Measurements from ENCODE around the gene IRAK2.

DNA sequence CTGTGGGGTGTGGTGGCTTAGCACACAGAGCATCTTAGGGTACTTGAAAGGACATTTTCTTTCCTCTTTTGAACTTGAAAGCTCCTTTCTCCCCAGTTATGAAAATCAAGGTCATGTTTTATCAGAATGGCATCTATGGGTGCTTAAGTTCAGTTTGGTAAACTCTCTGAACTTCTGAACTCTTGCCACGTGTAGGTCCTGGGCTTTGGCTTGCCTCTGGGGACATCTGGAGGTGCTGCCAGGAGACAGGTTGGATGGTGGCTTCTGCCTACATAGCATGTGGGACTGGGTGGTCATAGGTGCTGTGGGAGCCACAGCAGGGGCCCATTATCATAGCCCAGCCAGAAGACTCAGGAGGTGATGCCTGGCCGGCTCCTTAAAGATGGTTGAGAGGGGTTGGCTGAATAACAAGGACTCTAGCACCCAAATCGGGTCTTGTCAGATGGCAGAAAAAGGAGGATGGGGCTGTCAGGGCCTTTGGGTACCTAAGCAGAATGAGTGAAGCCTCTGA lies 112.5 kb downstream of the IRAK2 start:
- TF ChIP-seq POLR2AphosphoS5 (IDR thresholded peaks at IDR 0.05) (no peak), POLR2A (IDR thresholded peaks at IDR 0.05) (no peak)
- TF ChIP-seq, protein P1, sequence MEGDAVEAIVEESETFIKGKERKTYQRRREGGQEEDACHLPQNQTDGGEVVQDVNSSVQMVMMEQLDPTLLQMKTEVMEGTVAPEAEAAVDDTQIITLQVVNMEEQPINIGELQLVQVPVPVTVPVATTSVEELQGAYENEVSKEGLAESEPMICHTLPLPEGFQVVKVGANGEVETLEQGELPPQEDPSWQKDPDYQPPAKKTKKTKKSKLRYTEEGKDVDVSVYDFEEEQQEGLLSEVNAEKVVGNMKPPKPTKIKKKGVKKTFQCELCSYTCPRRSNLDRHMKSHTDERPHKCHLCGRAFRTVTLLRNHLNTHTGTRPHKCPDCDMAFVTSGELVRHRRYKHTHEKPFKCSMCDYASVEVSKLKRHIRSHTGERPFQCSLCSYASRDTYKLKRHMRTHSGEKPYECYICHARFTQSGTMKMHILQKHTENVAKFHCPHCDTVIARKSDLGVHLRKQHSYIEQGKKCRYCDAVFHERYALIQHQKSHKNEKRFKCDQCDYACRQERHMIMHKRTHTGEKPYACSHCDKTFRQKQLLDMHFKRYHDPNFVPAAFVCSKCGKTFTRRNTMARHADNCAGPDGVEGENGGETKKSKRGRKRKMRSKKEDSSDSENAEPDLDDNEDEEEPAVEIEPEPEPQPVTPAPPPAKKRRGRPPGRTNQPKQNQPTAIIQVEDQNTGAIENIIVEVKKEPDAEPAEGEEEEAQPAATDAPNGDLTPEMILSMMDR (IDR thresholded peaks at IDR 0.05), result no peak

All from suprapubic skin (tissue), 4 donors.